ENCODE results near the gene RGS6.

- no peak for TF ChIP-seq POLR2AphosphoS5 (IDR thresholded peaks at IDR 0.05; ENCODE audit: low read depth, low read length)
- TF ChIP-seq POLR2A (IDR thresholded peaks at IDR 0.05; ENCODE audit: low read depth, low read length) = no peak
- no peak for TF ChIP-seq SPI1 (IDR thresholded peaks at IDR 0.05; ENCODE audit: low read depth, low read length)
- no peak for TF ChIP-seq TAF1 (IDR thresholded peaks at IDR 0.05; ENCODE audit: low read depth, low read length)
- TF ChIP-seq PAX5 (IDR thresholded peaks at IDR 0.05; ENCODE audit: insufficient read depth, low read length, severe bottlenecking) = no peak
- no peak for TF ChIP-seq POU2F2 (IDR thresholded peaks at IDR 0.05; ENCODE audit: low read depth, low read length)
These were observed 29.7 kb downstream of the RGS6 start for GRCh38 chr14:71961972-71962371.
